K562 (cell line): ENCODE results near the gene NUDT14. TPM values are rescaled to one million over a fixed set of nuclear protein-coding genes. Genes with fewer than 3 reads are reported as not detected.

ENCODE experiments used
- ATAC-seq: fragments of 200-7000 bp; cut with Tn5 transposase; 3 replicates; pipeline ENCODE4 v1.9.1; 2020; ENCODE audit warnings: moderate library complexity
- BruUV-seq: library from RNA; stranded (reverse); fragments of 400-500 nt; replicated peaks from 2 replicates; lab custom pipeline; 2021; lab: Mats Ljungman, UMichigan
- CTCF ChIA-PET: fragments of 300-600 bp; formaldehyde crosslinking; extraction: SDS; loops from one replicate; lab custom pipeline; 2021; ENCODE audit warnings: low intra/inter-chr PET ratio; lab: Yijun Ruan, JAX
- POLR2A ChIA-PET: fragments of 300-600, 350-650 bp; sonication (Branson Sonifier 250); formaldehyde crosslinking; extraction: SDS; loops from one replicate; lab custom pipeline; 2021; ENCODE audit warnings: antibody characterized with exemption, inconsistent platforms; lab: Yijun Ruan, JAX
- DNase-seq, 4 experiments: peaks; one replicate each; pipeline versions ENCODE4 v3.0.0 to v3.0.0-alpha.2; 2011 to 2018; ENCODE audit warnings: low spot score in 3 of 4, mixed read lengths in 3 of 4; ENCODE audit errors: extremely low read depth in 1 of 4
- FAIRE-seq: peaks from 2 replicates; lab custom pipeline; 2011; peaks lifted over from hg19 to GRCh38; lab: Jason Lieb, UNC
- H2AFZ ChIP-seq: 2 replicates; pipeline ENCODE4 v1.6.0; 2011; ENCODE audit warnings: low read depth, low read length, control low read depth, inconsistent platforms
- H3K27ac ChIP-seq: fragments of 200-600 bp; 3 replicates; pipeline ENCODE4 v1.8.0; 2011; ENCODE audit warnings: low read depth, mild to moderate bottlenecking, control low read depth, inconsistent platforms, low read length, moderate library complexity, mixed read lengths; ENCODE audit errors: extremely low read depth
- H3K27me3 ChIP-seq, 2 experiments: fragments of 300-600 bp in 1 of 2; 2 replicates in 1 of 2; 3 replicates in 1 of 2; pipeline versions ENCODE4 v1.6.0 to v1.8.0; 2011; ENCODE audit warnings: inconsistent platforms in 2 of 2, low read length in 2 of 2, mild to moderate bottlenecking in 1 of 2, mixed read lengths in 1 of 2, moderate library complexity in 1 of 2; ENCODE audit not compliant: control insufficient read depth in 2 of 2, insufficient read depth in 2 of 2
- H3K36me3 ChIP-seq: fragments of 300-600 bp; 3 replicates; pipeline ENCODE4 v1.8.0; 2011; ENCODE audit warnings: mild to moderate bottlenecking, low read length, inconsistent platforms; ENCODE audit not compliant: control insufficient read depth, insufficient read depth
- H3K4me1 ChIP-seq, 2 experiments: fragments of 200-600 bp in 1 of 2; replicated peaks in 1 of 2; 2 replicates in 1 of 2; 3 replicates in 1 of 2; pipeline versions ENCODE4 v1.5.1 to v1.8.0; 2011; ENCODE audit warnings: inconsistent platforms in 2 of 2, low read length in 2 of 2, mild to moderate bottlenecking in 1 of 2, mixed read lengths in 1 of 2, moderate library complexity in 1 of 2; ENCODE audit not compliant: control insufficient read depth in 2 of 2, insufficient read depth in 2 of 2
- H3K4me2 ChIP-seq: 2 replicates; pipeline ENCODE4 v1.6.1; 2011; ENCODE audit warnings: low read length, control low read depth, inconsistent platforms, mixed read lengths; ENCODE audit not compliant: insufficient read depth
- H3K4me3 ChIP-seq: fragments of 200-600 bp; sonication (generic), shearing (Covaris generic); 2 replicates; pipeline ENCODE4 v1.5.1; 2016; ENCODE audit warnings: control low read depth, inconsistent platforms
- H3K79me2 ChIP-seq: fragments of 200-600 bp; 3 replicates; pipeline ENCODE4 v1.8.0; 2011; ENCODE audit warnings: low read length, inconsistent platforms; ENCODE audit not compliant: control insufficient read depth, insufficient read depth
- H3K9ac ChIP-seq, 2 experiments: 2 replicates each; pipeline versions ENCODE4 v1.6.0 to v1.6.1; 2011; ENCODE audit warnings: low read depth in 2 of 2, low read length in 2 of 2, control low read depth in 1 of 2, inconsistent platforms in 1 of 2, mild to moderate bottlenecking in 1 of 2, mixed read lengths in 1 of 2; ENCODE audit not compliant: insufficient read depth in 1 of 2
- H3K9me1 ChIP-seq: one replicate; pipeline ENCODE4 v1.6.0; 2011; ENCODE audit warnings: inconsistent platforms, mild to moderate bottlenecking, low read length, moderate library complexity; ENCODE audit not compliant: control insufficient read depth, insufficient read depth
- H3K9me3 ChIP-seq: replicated peaks from 2 replicates; pipeline ENCODE4 v1.5.1; 2011; ENCODE audit warnings: low read depth, low read length, inconsistent platforms; ENCODE audit not compliant: control insufficient read depth, insufficient read depth
- H4K20me1 ChIP-seq: replicated peaks from 2 replicates; pipeline ENCODE4 v1.6.1; 2011; ENCODE audit warnings: low read length, inconsistent platforms, mixed read lengths; ENCODE audit not compliant: control insufficient read depth, insufficient read depth
- CAMTA2 ChIP-seq: fragments of 250-450 bp; sonication (Bioruptor Pico); conservative IDR thresholded peaks from 2 replicates; pipeline ENCODE4 v1.5.1; 2022
- CC2D1A ChIP-seq: fragments of 450-650 bp; IDR thresholded peaks from 2 replicates; pipeline ENCODE4 v1.6.1; 2017; ENCODE audit warnings: mild to moderate bottlenecking
- ELK3 ChIP-seq: fragments of 450-650 bp; formaldehyde crosslinking; IDR thresholded peaks from 2 replicates; pipeline ENCODE4 v1.4.0; 2020; ENCODE audit warnings: mild to moderate bottlenecking
- FOSL1 ChIP-seq: fragments of 200-800 bp; sonication (Bioruptor generic); conservative IDR thresholded peaks from 2 replicates; pipeline ENCODE4 v1.6.1; 2016; ENCODE audit warnings: missing genetic modification characterization, missing compliant biosample characterization
- FOXM1 ChIP-seq, 2 experiments: fragments of 450-650 bp in 1 of 2; sonication (generic) in 1 of 2; formaldehyde crosslinking in 1 of 2; IDR thresholded peaks; 2 replicates each; pipeline versions ENCODE4 v1.6.1 to v1.9.0; 2017 to 2022; ENCODE audit warnings: low read depth in 2 of 2, mild to moderate bottlenecking in 2 of 2, missing genetic modification reagents in 1 of 2, moderate library complexity in 1 of 2
- HMGXB4 ChIP-seq: sonication (generic); formaldehyde crosslinking; IDR thresholded peaks from 2 replicates; pipeline ENCODE4 v1.8.1; 2023; ENCODE audit warnings: mild to moderate bottlenecking, missing genetic modification reagents
- JUND ChIP-seq, 2 experiments: IDR thresholded peaks; 2 replicates in 1 of 2; 3 replicates in 1 of 2; pipeline ENCODE4 v1.6.1; 2011; ENCODE audit warnings: borderline replicate concordance in 2 of 2, low read depth in 2 of 2, low read length in 2 of 2, improper control_type of control experiment in 1 of 2, missing biosample characterization in 1 of 2, missing genetic modification characterization in 1 of 2, missing genetic modification reagents in 1 of 2
- MBD2 ChIP-seq: sonication (generic); IDR thresholded peaks from 2 replicates; pipeline ENCODE4 v1.6.1; 2016; ENCODE audit warnings: low read depth, borderline replicate concordance
- MTA1 ChIP-seq: fragments of 450-650 bp; IDR thresholded peaks from 2 replicates; pipeline ENCODE4 v1.6.1; 2017; ENCODE audit warnings: borderline replicate concordance
- PKNOX1 ChIP-seq: fragments of 450-650 bp; IDR thresholded peaks from 2 replicates; pipeline ENCODE4 v1.6.1; 2016
- POU5F1 ChIP-seq: fragments of 150-350 bp; IDR thresholded peaks from 2 replicates; pipeline ENCODE4 v1.6.1; 2014; ENCODE audit warnings: borderline replicate concordance, low read length, low read depth, mild to moderate bottlenecking; ENCODE audit not compliant: partially characterized antibody
- SMARCC2 ChIP-seq: fragments of 450-650 bp; IDR thresholded peaks from 2 replicates; pipeline ENCODE4 v1.6.1; 2017; ENCODE audit warnings: antibody characterized with exemption, moderate library complexity, mild to moderate bottlenecking, low read depth
- SNIP1 ChIP-seq: fragments of 450-650 bp; IDR thresholded peaks from 2 replicates; pipeline ENCODE4 v1.7.1; 2017; ENCODE audit warnings: low read depth, mild to moderate bottlenecking
- SP1 ChIP-seq: sonication (generic); formaldehyde crosslinking; IDR thresholded peaks from 2 replicates; pipeline ENCODE4 v1.8.1; 2022; ENCODE audit warnings: mild to moderate bottlenecking, missing genetic modification reagents
- ZBTB1 ChIP-seq: sonication (generic); formaldehyde crosslinking; IDR thresholded peaks from 2 replicates; pipeline ENCODE4 v1.8.1; 2023; ENCODE audit warnings: missing genetic modification reagents, low read depth, mild to moderate bottlenecking, borderline replicate concordance
- ZNF77 ChIP-seq: fragments of 250-450 bp; sonication (Bioruptor Pico); IDR thresholded peaks from 2 replicates; pipeline ENCODE4 v1.5.0; 2020
- WGBS: fragments of 100-300 bp; shearing (Covaris generic); methylation state at CpG from one replicate; pipeline ENCODE4 v1.1.6; 2016; ENCODE audit warnings: low coverage, mixed read lengths; ENCODE audit not compliant: insufficient coverage; ENCODE audit errors: missing lambda C conversion rate; 5-methylcytosine and 5-hydroxymethylcytosine counted together
- in situ Hi-C: fragments of 300-500 bp; cut with MboI; formaldehyde crosslinking; loops from 4 replicates; pipeline ENCODE4 v1.15.0; 2018; ENCODE audit warnings: inconsistent platforms, mixed read lengths
- intact Hi-C: fragments of 100-400 bp; cut with micrococcal nuclease; formaldehyde crosslinking; loops from 2 replicates; pipeline ENCODE4 v1.14.2; 2022
- polyA plus RNA-seq, 8 experiments: library from polyadenylated mRNA; depleted of rRNA in 4 of 8; stranded (reverse) in 5 of 8; unstranded in 3 of 8; fragments of >200 nt; fragmentation: Nextera tagmentation in 2 of 8; fragmentation: Illumina TruSeq in 1 of 8; extraction: Ambion mirVana in 2 of 8; extraction: Trizol in 1 of 8; gene quantifications; 2 replicates each; pipeline versions ENCODE4 v1.2.1 to v1.2.3, GENCODE V29; 2011 to 2014; ENCODE audit warnings: inconsistent platforms in 1 of 8, missing spikeins in 1 of 8
- total RNA-seq, 7 experiments: library from RNA; depleted of rRNA in 6 of 7; stranded (reverse); fragments of >200 nt in 6 of 7; fragmentation: Illumina TruSeq in 2 of 7; extraction: Trizol in 2 of 7; gene quantifications; 2 replicates each; pipeline versions ENCODE4 v1.2.1 to v1.2.3, GENCODE V29; 2011 to 2021; ENCODE audit warnings: low replicate concordance in 1 of 7
- TF ChIP-seq, protein P1 (sequence below): fragments of 450-650 bp; IDR thresholded peaks from 2 replicates; pipeline ENCODE4 v1.6.1; 2016; ENCODE audit warnings: missing biosample characterization, missing genetic modification characterization

NUDT14 gene
- total and polyA plus RNA-seq, 9 of the 15 experiments (the other 6 are each of a cell fraction or from before 2014, with no cell fraction given): 0.14 to 16.3 (median 8.2) TPM

DNA sequence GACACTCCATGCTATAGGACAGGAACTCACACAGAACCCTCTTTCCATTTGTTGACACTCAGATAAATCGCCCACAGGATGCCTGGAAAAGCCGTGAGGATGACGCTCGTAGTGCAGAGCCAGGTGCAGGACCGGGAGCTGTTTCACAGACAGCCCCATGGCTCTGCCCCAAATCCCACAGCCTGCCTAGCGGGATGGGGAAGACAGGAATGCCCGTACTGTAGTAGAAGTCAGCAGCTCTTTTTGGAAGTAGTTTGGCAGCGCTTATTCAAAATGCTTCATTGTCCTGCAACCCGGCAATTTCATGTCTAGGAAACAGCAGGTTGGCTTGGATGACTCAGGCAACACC is 54.2 kb downstream of the NUDT14 start:
- intact Hi-C loops: no loop called here
- no peak overlapping the region for H3K27ac ChIP-seq
- H3K9ac ChIP-seq: no peak overlapping the region
- 1% methylated on average over 9 of the region's 9 CpGs for WGBS
- H3K9me3 ChIP-seq: no peaks in the 10 kb centered on the region
- H3K79me2 ChIP-seq: no peaks in the 10 kb centered on the region
- no peak overlapping the region for H3K4me2 ChIP-seq
- DNase-seq (no peak), FAIRE-seq (no peak), ATAC-seq (no peak)
- no peaks in the 10 kb centered on the region for H3K9me1 ChIP-seq
- H3K4me1 ChIP-seq: no peaks in the 10 kb centered on the region
- no peak overlapping the region for H2AFZ ChIP-seq
- no TSS peak for BruUV-seq
- H3K36me3 ChIP-seq: no peaks in the 10 kb centered on the region
- peaks cover 11 to 40% of the 10 kb centered on the region in 2 experiments; a peak in 4 of 5 replicates for H3K27me3 ChIP-seq
- no peak overlapping the region for H3K4me3 ChIP-seq
- CTCF ChIA-PET: no interaction called here
- POLR2A ChIA-PET: interaction anchor here (1.0 to 1.2 kb wide), 2 partner anchors 9 to 38 kb away, joined by 4 read pairs; no protein-coding TSS in a partner anchor
- in situ Hi-C loops: no loop called here
- no peaks in the 10 kb centered on the region for H4K20me1 ChIP-seq
- TF ChIP-seq ELK3 (CRISPR knock-in tag): no peak
- TF ChIP-seq SMARCC2: no peak
- TF ChIP-seq PKNOX1: no peak
- TF ChIP-seq SP1 (CRISPR knock-in tag): no peak
- no peak for TF ChIP-seq JUND (IDR thresholded peaks at IDR 0.05; ENCODE audit: borderline replicate concordance, low read depth, low read length)
- TF ChIP-seq JUND (tag; IDR thresholded peaks at IDR 0.05; ENCODE audit: borderline replicate concordance, low read depth, low read length): no peak
- TF ChIP-seq CC2D1A: no peak
- TF ChIP-seq FOXM1 (IDR thresholded peaks at IDR 0.05; ENCODE audit: low read depth): no peak
- TF ChIP-seq FOXM1 (CRISPR knock-in tag; IDR thresholded peaks at IDR 0.05; ENCODE audit: low read depth): no peak
- TF ChIP-seq FOSL1: no peak
- TF ChIP-seq ZBTB1 (CRISPR knock-in tag): no peak
- no peak for TF ChIP-seq CAMTA2 (CRISPR knock-in tag)
- TF ChIP-seq ZNF77 (CRISPR knock-in tag): no peak
- TF ChIP-seq HMGXB4 (CRISPR knock-in tag): no peak
- no peak for TF ChIP-seq SNIP1
- TF ChIP-seq, protein P1, sequence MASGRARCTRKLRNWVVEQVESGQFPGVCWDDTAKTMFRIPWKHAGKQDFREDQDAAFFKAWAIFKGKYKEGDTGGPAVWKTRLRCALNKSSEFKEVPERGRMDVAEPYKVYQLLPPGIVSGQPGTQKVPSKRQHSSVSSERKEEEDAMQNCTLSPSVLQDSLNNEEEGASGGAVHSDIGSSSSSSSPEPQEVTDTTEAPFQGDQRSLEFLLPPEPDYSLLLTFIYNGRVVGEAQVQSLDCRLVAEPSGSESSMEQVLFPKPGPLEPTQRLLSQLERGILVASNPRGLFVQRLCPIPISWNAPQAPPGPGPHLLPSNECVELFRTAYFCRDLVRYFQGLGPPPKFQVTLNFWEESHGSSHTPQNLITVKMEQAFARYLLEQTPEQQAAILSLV (tag): no peak
- no peak for TF ChIP-seq POU5F1
- TF ChIP-seq MTA1: no peak
- TF ChIP-seq MBD2: no peak
